ENCODE results near the gene ARVCF.

The ARVCF gene

DNA sequence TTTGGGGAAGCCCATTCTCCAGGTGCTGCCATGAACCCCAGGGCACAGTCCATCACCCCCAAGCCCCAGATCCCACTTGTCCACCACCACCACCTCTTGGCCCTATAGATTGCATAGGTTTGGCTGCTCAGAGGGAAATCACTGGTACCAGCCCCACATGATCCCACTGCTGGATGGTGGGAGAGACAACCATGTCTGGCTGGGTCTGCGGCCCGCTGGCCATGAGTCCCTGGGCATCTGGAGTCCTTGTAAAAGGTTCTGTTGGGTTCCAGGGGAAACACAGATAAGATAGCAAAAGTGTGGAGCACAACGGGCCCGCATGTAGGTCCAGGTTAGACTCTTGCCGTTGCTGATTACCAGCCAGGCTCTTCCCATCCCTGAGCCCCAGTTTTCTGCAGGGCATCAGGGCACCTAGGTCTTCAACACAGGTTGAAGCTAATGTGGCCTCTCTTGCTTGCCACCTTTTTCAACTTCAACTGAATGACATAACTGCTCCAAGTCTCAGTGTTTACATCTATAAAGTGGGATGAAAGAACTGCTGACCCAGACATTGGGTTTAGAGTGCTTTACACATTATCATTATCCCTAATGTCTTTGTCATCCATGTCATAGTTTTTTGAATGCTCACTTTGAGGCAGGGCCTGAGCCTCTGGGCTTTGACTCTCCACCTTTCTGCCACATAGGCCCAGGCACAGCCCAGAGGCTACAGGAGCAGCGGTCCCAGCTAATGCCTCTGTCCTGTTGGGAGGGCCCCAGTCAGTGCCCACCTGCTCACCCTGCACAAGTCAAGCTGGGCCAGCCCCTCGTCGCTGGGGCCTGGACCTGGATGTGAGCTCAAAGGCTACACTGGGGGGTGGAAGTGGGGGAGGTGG is 3.3 kb upstream of the ARVCF start:
- FAIRE-seq (no peak), DNase-seq (ENCODE audit: extremely low spot score, insufficient read length, low read depth) (no peak)

DNA sequence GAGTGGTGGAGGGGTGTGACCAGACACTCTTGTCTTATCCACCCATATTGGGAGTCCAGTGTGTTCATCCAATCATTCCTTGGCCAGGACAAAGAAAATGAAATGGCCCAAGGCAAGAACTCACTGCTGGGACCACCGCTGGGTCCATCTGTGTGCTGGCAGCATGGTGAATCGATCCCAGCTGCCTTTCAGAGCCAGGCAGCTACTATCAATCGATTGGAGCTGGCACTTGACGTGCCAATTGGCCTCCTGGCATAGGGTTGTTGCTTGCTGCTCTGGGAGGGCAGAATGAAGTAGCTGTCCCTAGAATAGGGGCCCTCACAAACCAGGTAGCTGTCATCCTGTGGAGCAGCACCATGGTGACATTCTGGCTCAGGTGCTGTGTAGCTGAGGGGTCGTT is 1.4 kb upstream of the ARVCF start:
- FAIRE-seq = no peak
- DNase-seq (ENCODE audit: extremely low spot score, insufficient read length, low read depth) = no peak

DNA sequence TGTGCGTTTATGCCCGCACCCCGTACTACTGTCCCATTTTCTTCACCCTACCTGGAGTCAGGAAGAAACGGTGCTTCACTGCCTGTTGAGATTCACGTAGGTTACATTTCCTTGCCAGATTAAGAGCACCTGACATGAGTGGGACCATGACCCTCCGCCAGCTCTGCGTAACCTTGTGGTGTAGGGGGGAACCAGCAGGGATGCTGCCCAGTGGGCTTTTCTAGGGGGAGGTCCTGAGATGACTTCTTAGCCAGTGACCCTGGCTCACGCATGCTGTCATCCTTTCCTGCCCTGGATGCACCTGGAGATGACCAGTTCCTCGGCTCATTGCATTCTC is 967 bp upstream of the ARVCF start:
- DNase-seq (ENCODE audit: extremely low spot score, insufficient read length, low read depth) (no peak), FAIRE-seq (no peak)

DNA sequence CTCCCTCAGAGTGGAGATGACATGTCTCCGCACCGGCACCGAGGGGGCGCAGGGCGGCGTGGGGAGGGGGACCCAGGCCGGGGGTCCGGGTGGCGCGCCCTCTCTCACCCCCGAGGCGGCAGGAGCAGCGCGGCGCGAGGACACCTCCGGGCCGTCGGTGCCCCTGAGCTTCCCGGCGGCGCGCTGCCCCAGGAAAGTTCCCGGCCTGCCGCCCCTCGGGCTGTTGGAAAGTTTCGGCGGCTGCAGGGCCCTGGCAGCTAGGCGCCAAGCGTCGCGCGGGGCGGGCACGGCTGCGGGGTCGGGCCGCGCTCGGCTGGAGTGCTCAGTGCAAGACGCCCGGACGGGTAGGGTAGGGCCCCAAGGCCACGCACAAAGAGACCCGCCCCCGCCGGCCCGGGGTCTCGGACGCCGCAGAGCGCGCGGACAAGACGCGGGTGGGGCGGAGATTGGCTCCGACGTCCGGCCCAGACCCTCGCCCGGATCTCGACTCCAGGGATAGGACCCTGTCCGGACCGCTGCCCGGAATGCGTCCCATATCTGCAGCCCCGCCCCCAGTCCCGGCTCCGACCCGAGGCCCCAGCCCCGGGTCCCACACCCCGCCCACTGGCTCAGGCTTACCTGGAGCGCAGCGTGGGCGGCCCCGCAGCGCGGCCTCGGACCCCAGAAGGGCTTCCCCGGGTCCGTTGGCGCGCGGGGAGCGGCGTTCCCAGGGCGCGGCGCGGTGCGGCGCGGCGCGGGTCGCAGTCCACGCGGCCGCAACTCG is 471 bp downstream of the ARVCF start:
- FAIRE-seq = no peak

DNA sequence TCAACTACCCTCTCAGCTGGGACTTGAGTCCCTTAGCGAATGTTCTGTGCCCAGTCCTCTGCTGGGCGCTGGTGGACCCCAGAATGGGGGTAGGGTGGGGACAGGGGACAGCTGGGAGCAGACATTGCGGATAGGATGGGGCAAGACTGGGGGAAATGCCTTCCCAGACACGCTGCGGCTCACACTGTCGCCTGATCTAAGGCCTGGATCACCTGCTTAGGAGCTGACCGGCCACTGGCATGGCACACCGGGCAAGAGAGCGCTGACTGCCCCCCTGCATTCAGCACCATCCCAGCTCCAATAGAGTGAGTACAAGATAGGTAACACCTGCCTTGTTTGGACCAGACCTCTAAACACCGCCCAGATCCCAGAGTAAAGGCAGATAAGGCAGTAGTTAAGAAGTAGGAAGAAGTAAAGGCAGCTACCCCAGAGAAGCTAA is 1.4 kb downstream of the ARVCF start:
- no peak for FAIRE-seq
- DNase-seq (ENCODE audit: extremely low spot score, insufficient read length, low read depth) = no peak

More for the DNA sequence above, 471 bp downstream of the ARVCF start:
- DNase-seq (ENCODE audit: extremely low spot score, insufficient read length, low read depth) = no peak

DNA sequence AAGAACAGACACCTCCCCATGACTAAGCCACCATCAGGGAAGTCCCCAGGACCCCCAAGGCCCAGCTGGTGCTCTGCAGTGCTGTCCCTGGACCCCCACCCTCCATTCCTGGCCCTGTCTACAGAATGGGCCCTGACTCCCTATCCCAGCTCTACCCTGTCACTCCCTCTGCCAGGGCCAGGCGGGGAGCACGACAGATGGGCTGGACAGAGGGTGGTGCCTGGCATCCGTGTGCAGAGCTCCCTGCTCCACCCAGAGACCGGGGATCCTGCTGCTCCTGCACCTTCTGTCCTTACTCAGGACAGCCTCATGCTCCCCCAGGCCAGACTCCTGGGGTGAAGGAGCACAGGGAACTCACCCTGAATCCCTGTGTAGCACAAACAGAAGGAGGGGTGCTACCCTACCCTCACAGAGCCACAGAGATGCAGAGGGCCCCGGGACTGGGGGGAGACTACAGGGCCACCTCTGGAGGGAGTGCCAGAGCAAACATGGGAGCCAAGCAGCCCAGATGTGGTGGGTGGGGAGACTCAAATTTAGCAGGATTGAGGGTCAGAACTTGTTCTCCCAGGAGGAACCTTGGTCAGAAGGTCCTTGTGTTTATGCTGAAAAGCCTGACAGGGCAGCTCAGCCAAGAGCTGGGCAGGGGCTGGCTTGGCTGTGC is 2.0 kb downstream of the ARVCF start:
- FAIRE-seq (no peak), DNase-seq (ENCODE audit: extremely low spot score, insufficient read length, low read depth) (no peak)

DNA sequence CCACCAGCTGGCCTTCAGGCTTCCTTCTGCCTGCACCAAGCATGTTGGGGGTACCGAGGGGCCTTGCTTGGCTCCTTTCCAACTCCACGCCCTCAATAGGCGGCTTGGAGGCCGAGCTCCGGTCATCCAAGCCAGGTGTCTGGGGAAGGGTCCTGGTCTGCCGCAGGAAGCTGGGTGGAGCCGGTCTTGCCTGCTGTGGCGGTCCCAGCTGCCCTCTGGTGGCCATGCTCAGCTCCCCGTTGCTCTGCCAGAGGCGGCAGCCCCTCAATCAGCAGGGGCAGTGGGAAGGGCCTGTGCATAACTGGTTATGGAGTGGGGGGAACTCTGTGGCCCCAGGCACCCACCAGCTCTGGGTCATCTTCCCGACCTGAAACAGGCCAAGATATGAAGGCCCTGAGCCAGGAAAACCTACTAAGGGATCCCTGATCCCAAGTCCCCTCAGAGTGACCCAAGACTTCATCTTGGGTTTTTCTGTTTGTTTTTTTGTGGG is 3.2 kb downstream of the ARVCF start:
- DNase-seq (ENCODE audit: extremely low spot score, insufficient read length, low read depth) (no peak), FAIRE-seq (no peak)

DNA sequence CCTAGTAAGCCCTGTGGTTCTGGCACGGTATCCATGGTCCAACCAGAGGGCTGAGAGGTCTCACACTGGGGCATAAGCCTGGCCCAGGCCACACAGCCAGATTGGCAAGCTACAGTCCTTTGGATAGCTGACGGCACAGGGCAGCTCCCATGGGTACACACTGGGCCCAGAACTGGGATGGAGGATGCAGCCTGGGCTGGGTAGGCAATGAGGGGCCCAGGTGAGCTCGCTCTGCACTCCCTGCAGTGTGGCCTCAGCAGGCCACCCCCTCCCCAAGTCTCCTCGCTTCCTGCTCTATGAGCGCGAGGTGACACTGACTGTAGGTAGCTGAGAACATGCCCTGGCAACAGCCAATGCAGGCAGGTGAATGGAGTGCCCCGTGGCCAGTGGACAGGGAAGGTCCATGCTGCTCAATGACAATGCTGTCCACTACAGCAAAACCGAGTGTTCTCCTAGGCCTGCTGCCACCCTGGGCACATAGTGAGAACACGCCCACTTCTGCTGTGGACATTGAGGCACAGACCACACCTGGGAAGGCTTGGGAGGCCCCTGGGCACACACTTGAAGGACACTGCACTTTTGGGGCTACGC is 3.8 kb downstream of the ARVCF start:
- no peak for DNase-seq (ENCODE audit: extremely low spot score, insufficient read length, low read depth)
- FAIRE-seq = no peak

DNA sequence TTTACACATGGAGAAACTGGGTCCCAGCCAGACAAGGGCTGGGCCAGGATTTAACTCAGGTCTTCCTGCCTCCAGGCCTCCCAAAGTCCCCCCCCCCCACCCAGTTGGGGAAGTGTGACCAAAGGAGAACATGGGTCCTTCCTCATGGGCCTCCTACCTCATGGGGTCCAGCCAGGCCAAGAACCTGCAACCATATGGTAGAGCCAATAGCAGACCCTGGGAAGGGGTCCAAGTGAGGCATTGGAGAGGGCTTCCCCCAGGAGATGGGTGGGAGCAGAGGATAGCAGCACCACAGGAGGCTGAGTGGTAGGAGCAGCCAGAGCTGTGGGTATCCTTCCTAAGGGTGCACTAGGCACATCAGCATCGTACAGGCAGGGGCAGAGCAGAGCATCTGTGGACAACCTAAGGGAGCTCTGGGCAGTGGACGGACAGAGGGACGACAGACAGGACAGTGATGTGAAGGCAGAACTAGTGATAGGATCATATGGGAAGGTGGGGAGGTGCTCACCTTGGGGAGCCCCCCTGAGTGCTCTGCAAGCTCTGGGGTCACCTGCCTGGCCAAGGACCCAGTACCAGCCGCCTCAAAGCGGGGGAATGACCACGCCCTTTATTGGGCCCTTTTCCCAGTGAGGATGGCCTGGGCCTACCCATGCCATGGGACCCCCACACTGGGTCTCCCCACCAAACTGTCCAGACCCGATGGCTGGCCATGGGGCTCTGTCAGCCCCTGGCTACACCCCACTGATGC is 4.5 kb downstream of the ARVCF start:
- no peak for FAIRE-seq

DNA sequence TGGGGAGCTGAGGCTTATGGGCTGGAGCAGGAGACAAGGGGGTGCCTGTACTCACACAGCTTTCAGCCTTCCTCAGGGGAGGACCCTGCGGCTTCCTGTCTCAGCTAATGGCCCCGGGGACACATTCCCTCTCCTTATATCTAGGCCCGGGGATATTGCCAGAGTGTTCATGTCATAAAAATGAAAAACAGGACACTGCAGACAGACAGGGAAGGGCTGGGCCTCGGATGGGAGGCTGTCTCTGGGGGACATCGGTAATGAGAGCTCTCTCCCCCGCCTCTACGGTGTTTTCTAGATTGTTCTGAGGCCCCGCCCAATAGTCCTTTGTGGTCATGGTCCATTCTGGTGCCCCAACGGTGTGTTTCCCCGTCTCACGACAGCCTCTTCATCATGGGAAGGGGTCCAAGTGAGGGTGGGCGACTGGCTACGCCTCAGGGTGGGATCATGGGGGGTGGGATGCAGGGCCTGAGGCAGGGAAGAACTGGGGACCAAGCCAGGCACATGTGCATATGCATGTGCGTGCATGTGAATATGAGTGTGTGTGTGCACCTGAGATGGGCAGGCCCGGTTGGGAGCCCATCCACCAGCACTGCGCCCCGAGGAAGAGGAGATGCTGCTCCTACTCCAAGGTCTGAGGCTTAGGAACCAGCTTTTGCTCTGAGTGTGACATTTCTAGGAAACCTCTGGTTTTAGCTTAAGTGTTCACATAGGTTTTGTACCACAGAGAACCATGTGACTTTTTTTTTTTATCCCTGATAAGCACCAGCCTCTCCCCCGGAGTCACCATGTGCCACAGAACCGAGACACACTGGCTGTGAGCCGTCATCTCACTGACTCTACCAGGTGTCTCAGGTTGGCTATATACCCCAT is 5.3 kb downstream of the ARVCF start:
- no peak for FAIRE-seq
- DNase-seq (ENCODE audit: extremely low spot score, insufficient read length, low read depth) = no peak

More for the DNA sequence above, 4.5 kb downstream of the ARVCF start:
- DNase-seq (ENCODE audit: extremely low spot score, insufficient read length, low read depth) = no peak

DNA sequence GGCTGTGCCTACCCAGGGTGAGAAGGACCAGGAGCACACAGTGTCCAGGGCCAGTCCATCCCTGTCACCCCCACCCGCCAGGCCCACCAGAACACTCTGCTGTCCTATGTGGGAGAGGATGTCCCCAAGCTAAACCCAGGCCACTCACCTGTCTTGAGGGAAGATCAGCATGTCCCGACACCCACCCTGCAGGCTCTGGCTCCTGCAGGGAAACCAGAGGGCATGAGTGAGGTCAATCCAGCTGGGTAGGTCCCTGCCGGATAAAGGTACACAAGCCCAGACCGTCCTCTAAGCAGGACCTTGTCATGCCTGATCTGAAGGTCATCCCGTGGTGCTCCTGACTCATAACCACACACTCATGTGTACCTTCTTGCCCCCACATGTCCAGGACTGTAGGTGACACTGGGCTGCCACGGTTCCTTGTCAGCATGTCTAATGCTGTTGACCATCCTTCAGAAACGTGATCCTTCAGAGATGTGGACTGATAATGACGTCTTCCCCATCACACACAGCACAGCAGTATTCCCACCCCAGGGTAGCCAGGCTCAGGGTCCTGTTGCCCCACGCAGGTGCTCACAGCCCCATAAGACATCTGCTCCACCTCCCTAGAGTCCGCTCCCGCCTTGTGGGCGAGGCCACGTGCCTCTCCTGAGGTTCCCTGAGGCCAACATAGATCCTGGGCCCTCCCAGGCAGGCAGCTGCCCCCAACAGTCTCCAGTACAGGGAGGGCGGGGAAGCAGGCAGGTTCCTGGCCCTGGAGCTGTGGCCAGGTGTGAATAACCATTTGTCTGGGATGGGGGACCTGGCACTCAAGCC is 6.1 kb downstream of the ARVCF start:
- FAIRE-seq (no peak), DNase-seq (ENCODE audit: extremely low spot score, insufficient read length, low read depth) (no peak)

DNA sequence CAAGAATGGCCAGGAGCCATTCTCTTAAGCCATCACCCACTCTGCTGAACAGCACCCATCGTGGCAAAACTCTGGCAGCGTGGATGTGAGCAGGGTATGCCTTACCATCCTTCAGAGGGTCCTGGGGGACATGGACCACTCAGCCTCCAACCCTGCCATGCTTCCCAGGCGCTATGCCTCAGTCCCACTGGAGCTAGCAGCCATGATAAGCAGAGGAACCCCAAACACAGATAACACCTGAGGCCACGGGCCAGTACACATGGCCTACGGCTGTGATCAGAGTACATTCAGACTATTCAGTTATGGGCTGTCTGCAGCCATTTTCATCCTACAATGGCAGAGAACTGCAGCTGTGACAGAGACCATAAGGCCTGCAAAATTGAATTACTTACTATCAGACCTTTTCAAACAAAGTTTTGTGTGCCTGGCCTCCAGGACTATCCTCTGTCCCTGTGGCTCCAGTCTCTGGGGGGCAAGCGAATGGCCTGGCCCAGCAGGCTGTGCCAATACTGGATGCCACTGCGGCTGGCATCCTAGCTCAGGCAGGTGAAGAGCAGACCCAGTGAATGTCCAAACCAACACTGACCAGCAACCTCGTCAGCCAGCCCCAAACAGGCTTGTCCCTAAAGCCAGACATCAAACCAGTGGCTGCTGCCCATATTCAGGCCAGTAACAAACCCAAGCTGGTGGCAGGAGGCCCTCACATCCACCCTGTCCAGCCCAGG is 6.9 kb downstream of the ARVCF start:
- FAIRE-seq (no peak), DNase-seq (ENCODE audit: extremely low spot score, insufficient read length, low read depth) (no peak)

DNA sequence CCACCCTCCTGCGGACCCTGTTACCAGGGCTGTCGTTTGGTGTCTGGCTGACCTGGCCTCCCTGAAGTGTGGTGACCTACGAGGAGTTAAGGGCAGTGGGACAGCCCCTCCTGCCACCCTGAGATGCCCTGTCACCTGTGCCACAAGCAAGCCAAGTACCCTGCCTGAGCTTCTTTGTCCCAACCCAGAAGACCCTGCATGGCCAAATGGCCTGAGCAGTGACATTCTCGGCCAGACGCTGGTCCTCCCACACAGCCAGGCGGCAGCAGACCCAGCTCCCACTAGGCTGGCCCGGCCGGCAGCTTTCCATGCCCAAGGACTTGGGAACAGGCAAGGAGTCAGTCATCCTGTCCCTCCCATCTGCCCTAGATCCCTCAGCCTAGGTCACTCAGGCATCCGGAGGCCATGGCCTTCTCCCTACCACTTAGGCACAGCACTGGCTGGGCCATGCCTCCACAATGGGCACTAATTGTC is 7.6 kb downstream of the ARVCF start:
- FAIRE-seq (no peak), DNase-seq (ENCODE audit: extremely low spot score, insufficient read length, low read depth) (no peak)

DNA sequence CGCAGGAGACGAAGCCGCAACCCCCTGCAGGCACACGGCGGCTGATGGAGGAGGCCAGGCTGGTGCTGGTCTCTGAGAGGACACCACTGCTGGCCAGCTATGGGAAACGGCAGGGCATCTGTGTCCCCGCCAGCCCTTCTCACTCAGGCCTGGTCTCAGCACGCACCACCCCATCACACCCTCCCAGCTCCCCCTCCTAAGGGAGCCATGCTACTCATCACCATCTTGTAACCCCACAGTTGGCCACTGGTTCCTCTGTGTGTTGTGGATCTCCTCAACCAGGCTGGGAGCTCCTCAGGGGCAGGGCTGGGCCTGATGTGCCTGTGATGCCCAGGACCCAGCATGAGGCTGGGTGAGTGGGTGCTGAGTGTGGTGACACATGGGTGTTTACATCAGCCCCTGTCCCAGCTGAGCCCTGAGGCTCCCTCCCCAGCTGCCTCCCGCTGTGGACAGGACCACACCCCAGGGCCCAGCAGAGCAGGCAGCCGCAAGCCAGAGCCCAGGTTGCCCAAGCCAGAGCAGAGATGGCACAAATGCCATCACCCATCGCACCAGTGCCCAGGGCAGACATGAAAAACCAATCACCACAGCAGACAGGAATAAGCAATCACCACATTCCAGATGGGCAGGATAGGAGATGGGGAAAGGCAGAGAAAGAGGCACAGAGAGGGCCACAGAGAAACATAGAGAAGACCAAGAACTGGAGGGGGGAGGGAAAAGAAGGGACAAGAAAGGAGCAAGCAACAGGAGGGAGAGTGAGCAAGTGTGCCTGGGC is 8.2 kb downstream of the ARVCF start:
- FAIRE-seq (no peak), DNase-seq (ENCODE audit: extremely low spot score, insufficient read length, low read depth) (no peak)

DNA sequence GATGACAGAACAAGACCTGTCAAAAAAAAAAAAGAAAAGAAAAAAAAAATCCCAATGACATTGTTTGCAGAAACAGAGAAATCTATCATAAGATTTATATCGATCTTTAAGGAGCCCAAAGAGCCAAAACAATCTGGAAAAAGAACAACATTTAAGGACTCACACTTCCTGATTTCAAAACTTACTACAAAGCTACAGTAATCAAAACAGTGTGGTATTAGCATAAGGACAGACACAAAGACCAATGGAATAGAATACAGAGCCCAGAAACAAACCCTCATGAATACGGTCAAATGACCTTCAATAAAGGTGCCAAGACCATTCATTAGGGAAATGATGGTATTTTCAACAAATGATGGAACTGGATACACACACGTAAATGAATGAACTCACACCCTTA is 12.2 kb downstream of the ARVCF start:
- no peak for FAIRE-seq
- no peak for DNase-seq (ENCODE audit: extremely low spot score, insufficient read length, low read depth)

DNA sequence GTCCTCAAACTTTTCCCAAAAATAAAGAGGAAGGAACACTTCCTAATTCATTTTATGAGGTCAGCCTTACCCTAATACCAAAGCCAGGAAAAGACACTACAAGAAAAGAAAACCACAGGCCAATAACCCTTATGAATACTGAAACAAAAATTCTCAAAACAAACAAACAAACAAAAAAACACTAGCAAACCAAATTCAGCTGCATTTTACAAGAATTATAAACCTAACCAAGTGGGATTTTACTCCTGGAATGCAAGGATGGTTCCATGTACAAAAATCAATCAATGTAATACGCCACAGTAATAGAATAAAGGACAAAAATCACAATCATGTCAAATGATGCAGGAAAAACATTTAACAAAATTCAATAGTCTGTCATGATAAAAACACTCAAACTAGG is 13.3 kb downstream of the ARVCF start:
- FAIRE-seq (no peak), DNase-seq (ENCODE audit: extremely low spot score, insufficient read length, low read depth) (no peak)

All from GM18507 (cell line).